ENCODE measurements around the gene ZNF879.

The ZNF879 gene

GRCh38 chr5:179051784-179052183 lies 28.2 kb downstream of the ZNF879 start:
- TF ChIP-seq CTCF (IDR thresholded peaks at IDR 0.05) = no peak

- no peak for TF ChIP-seq CTCF (IDR thresholded peaks at IDR 0.05)
Observed at GRCh38 chr5:179054036-179054785, 30.6 kb downstream of the ZNF879 start.

- TF ChIP-seq CTCF (IDR thresholded peaks at IDR 0.05) = no peak
Observed at GRCh38 chr5:179054876-179055275, 31.3 kb downstream of the ZNF879 start.

GRCh38 chr5:179055436-179055835 lies 31.8 kb downstream of the ZNF879 start:
- TF ChIP-seq CTCF (IDR thresholded peaks at IDR 0.05) = no peak

- TF ChIP-seq CTCF (IDR thresholded peaks at IDR 0.05) = no peak
Observed at GRCh38 chr5:179055841-179056240, 32.2 kb downstream of the ZNF879 start.

GRCh38 chr5:179060116-179061008 lies 36.8 kb downstream of the ZNF879 start, which contains the start of gene ZNF354C:
TSS of gene ZNF354C (plus strand) at chr5:179060373. CDS start at chr5:179062069, 1,696 bp downstream.
- no peak for TF ChIP-seq CTCF (IDR thresholded peaks at IDR 0.05)

GRCh38 chr5:179061025-179061424 lies 37.4 kb downstream of the ZNF879 start:
- TF ChIP-seq CTCF (IDR thresholded peaks at IDR 0.05) = no peak

Data from LNCAP (cell line).